ENCODE results near the gene BCR. TPM values are rescaled to one million over a fixed set of nuclear protein-coding genes. Genes with fewer than 3 reads are reported as not detected.
A peak's percentile ranks its signal among the peaks of the same experiment; 100 is the strongest.

BCR gene
- total RNA-seq, 1 experiment from 2014 or later = 77.0 TPM

GRCh38 chr22:23291806-23292452 is 111.6 kb downstream of the BCR start:
- Mint-ChIP-seq H3K4me1 (no peaks in the 10 kb centered on the region), H3K4me3 (no peak overlapping the region), H3K36me3 (ENCODE audit: insufficient read depth in 1 of 3, low read depth in 3 of 3) (peaks cover 50 to 85% (median 77%) of the 10 kb centered on the region in 3 experiments), H3K9me3 (no peaks in the 10 kb centered on the region), H3K27ac (peak overlapping the region in 1 of 3 experiments; percentile 18; a peak in 1 of 7 replicates), H3K27me3 (ENCODE audit: low read depth) (no peaks in the 10 kb centered on the region)
- Histone ChIP-seq H3K56ac (ENCODE audit: insufficient read length, low read depth, low read length) (no peak overlapping the region), H4K5ac (ENCODE audit: insufficient read length, low read depth, low read length) (no peak overlapping the region), H3K4ac (ENCODE audit: low read depth, low read length) (no peak overlapping the region), H3K4me1 (ENCODE audit: insufficient read depth, low read length) (no peaks in the 10 kb centered on the region), H2BK12ac (ENCODE audit: insufficient read length, low read depth, low read length) (no peak overlapping the region), H3K9me3 (ENCODE audit: control insufficient read depth, low read depth, low read length) (no peaks in the 10 kb centered on the region), H3K23ac (ENCODE audit: insufficient read length, low read depth, low read length) (no peak overlapping the region), H3K27me3 (ENCODE audit: insufficient read depth, low read length) (no peaks in the 10 kb centered on the region), H2AK5ac (ENCODE audit: insufficient read length, low read length) (no peak overlapping the region), H3K9ac (ENCODE audit: extremely low read depth, insufficient read length, low read length) (no peak overlapping the region), H4K8ac (replicated peaks; ENCODE audit: insufficient read length, low read depth, low read length) (no peak overlapping the region), H3K23me2 (ENCODE audit: insufficient read length, low read depth, low read length, poor library complexity, severe bottlenecking) (no peaks in the 10 kb centered on the region), H2BK120ac (ENCODE audit: low read depth, low read length, poor library complexity, severe bottlenecking) (no peak overlapping the region), H2AFZ (ENCODE audit: low read length) (no peak overlapping the region), H3K79me2 (ENCODE audit: insufficient read depth, low read length) (no peaks in the 10 kb centered on the region), H2BK20ac (ENCODE audit: low read depth, low read length, poor library complexity, severe bottlenecking) (no peak overlapping the region), H3K18ac (ENCODE audit: insufficient read length, low read depth, low read length) (no peak overlapping the region), H4K20me1 (ENCODE audit: control insufficient read depth, insufficient read depth, insufficient read length) (no peaks in the 10 kb centered on the region), H2BK5ac (ENCODE audit: insufficient read length, low read length) (no peak overlapping the region), H3K79me1 (ENCODE audit: insufficient read depth, low read depth, low read length, poor library complexity, severe bottlenecking) (no peaks in the 10 kb centered on the region), H3T11ph (ENCODE audit: low read length) (no peak overlapping the region), H3K27ac (ENCODE audit: insufficient read length, low read depth, low read length) (no peak overlapping the region), H4K91ac (ENCODE audit: insufficient read length, low read depth, low read length) (no peak overlapping the region), H3K14ac (ENCODE audit: insufficient read depth, low read length) (no peak overlapping the region), H2BK15ac (ENCODE audit: low read depth, low read length) (no peak overlapping the region), H3K4me2 (ENCODE audit: insufficient read depth, insufficient read length, low read length) (no peak overlapping the region)
- DNase-seq = no peak
- WGBS (ENCODE audit: extremely low coverage, insufficient read length, low lambda C conversion rate) = no CpG with 5 or more reads among the region's 13 CpGs
- no peak for TF ChIP-seq CTCF (conservative IDR thresholded peaks at IDR 0.05)
